Stimulated activated CD4-positive, alpha-beta T cell treated with anti-CD3 and anti-CD28 coated beads, TNF-alpha, amount 100 ng/mL, for 1 hour (primary cell): ENCODE results near the gene MBD6.
"Not testable (repeated sequence)": the region's sequence is repeated elsewhere in the genome, so short reads cannot be mapped to it uniquely, and the experiment has no call there.

ENCODE experiments used
- DNase-seq, 3 donors: peaks; one replicate each; pipeline ENCODE4 v3.0.0-alpha.2; 2020; ENCODE audit warnings: low read depth in 3 of 3, low spot score in 1 of 3

The MBD6 gene

DNA sequence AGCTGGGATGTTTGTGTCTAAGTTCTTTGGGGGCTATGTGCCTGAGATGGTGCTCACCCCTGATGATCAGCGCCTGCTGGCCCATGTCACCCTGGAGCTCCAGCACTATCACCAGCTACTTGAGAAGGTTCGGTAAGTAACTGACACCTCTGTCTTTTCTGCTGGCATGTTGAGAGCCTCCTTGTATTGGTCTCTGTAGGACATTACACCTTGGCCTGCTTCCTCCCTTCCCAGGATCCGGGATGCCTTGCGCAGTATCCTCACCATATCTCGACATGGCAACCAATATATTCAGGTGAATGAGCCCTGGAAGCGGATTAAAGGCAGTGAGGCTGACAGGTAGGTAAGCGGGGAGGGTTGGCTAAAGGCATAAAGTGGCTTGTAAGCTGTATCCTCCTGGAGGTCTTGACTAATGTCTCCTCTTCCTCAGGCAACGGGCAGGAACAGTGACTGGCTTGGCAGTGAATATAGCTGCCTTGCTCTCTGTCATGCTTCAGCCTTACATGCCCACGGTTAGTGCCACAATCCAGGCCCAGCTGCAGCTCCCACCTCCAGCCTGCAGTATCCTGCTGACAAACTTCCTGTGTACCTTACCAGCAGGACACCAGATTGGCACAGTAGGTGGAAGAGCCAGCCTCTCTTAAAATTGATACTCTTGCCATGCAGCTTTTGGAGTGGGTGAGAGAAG lies 7.8 kb upstream of the MBD6 start:
- DNase-seq = no peak

GRCh38 chr12:57515408-57515933 lies 7.2 kb upstream of the MBD6 start:
- DNase-seq = no peak

- DNase-seq = no peak
These were observed 6.6 kb upstream of the MBD6 start for GRCh38 chr12:57515934-57516541.

GRCh38 chr12:57516617-57517153 lies 5.9 kb upstream of the MBD6 start:
- no peak for DNase-seq

GRCh38 chr12:57517187-57517586 lies 5.4 kb upstream of the MBD6 start:
- no peak for DNase-seq

DNA sequence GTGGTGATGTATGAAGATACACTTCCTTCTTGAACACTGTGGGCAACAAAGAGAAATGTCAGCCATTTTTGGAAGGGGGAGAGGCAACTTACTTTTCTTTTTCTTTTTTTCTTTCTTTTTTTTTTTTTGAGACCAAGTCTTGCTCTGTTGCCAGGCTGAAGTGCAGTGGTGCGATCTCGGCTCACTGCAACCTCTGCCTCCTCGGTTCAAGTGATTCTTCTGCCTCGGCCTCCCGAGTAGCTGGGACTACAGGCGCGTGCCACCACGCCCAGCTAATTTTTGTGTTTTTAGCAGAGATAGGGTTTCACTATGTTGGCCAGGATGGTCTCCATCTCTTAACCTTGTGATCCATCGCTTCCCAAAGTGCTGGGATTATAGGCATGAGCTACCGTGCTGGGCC lies 4.9 kb upstream of the MBD6 start:
- DNase-seq = not testable (repeated sequence)

- no peak for DNase-seq
These were observed 4.3 kb upstream of the MBD6 start for GRCh38 chr12:57518176-57518919.

DNA sequence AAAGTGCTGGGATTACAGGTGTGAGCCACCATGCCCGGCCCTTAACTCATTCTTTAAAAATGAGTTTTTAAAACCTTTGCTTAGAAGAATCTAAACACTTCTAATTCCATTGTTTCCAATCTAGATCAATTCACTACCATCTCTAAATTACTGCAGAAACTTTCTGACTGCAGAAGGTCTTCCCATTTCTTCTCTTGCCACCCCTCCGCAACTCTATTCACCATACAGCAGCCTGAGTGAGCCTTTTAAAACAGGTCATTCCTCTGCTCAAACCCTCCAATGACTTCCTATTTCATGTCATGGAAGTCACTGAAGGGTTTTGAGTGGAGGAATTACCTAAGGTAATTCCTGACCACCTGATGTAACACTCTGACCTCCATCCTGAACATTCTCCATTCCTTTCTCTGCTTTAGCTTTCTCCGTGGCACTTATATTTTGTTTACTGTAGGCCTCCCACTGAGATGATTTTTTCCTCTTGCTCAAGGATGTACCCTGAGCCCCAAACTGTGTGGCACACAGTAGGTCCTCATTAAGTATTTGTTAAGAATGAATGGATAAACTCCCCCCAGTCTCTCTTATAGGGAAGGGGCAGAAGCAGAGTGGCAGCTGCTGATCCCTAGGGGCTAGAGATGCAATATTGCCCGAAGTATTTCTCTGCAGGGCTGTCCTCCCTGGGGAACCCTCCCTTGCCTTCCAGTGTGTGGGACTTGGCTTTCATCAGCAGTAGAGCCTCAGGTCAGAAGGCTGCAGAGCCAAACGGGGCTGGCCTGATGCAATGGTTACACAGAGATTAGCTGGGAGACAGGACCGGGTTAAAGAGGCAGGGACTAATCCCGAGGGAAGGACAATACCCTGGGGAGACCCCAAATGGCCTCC lies 3.5 kb upstream of the MBD6 start:
- DNase-seq = no peak

- DNase-seq = peak in 1 of 3 donors; percentile 28
These were observed 2.9 kb upstream of the MBD6 start for GRCh38 chr12:57519796-57520052.

DNA sequence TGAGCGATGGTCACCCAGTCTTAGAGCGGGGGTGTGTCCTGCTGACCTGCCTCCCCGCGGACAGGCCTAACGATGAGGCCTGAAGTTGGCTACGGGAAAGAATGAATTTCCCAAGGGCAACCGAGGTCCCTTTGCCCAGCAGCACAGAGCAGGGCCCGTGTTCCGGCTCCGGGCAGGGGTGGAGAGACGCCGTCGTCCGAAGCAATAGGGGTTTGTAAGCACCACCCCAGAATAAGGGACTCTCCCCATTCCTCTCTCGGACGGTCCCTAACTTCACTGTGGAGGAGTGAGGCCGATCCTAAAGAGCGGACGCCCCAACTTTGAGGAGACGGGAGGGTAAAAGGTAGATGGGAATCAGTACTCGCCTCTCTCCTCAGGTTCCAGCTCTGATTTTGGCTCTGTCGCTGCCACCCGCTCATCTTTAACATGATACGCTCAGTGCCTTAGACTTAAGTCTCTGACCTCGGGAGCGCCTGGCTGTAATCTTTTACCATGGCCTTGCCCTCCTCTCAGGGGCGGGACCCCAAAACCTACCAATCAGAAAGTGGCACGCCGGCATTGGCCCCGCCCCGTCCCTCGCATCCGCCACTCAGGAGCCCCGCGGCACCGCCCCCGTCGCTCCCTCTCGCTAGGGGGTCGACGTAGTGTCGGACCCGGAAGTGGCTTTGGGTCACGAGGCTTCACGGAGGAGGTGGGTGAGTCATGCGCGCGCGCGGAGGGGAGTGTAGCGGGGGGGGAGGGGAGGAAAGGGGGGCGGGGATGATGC lies 2.4 kb upstream of the MBD6 start, which contains the start of gene DDIT3:
Gene DDIT3, minus strand, starts transcription at position 462 of the 766 bp plus-strand sequence. CDS start 3,108 bp downstream, outside the sequence.
- peak; percentile 98 to 100 (median 100) for DNase-seq

- DNase-seq = no peak
These were observed 1.1 kb upstream of the MBD6 start for GRCh38 chr12:57521525-57522010.

DNA sequence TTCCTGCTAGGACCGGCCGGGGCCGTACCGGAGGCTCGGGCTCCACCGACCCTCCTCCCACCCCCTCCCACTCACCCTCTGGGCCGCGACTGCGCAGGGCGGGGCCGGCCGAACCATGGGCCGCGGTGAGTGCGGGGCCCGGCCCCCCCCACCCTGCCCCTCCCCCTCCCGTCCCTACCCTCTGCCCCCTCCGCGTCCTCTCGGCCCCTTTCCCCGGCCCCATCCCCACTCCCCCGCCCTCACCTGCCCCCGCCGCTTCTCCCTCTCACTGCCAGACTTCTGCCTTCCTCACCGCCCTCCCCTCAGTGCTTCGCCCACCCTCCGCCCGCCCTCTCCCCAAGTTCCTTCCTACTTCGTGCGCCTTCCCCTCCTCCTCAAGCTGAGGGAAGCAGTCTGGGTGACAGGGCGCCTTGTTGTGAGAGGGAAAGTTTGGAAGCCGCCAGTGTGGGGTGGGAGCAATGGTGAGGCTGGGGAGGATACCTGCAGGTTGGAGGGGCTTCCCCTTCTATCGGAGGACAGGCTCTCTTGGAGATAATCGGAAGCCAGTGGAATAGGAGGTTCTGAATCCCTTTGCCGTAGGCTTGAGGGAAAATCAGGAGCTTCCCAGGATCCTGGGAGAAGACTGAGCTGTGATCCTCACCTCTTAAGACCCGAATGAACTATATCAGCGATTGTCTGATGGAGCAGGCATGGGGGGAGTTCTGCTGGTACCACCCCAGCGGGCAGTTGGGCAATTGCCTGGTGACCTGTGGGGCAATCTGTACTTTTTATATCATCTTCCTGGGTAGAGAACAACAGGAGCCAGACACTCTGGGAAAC lies 472 bp downstream of the MBD6 start:
- peak in 1 of 3 donors; percentile 20 for DNase-seq

DNA sequence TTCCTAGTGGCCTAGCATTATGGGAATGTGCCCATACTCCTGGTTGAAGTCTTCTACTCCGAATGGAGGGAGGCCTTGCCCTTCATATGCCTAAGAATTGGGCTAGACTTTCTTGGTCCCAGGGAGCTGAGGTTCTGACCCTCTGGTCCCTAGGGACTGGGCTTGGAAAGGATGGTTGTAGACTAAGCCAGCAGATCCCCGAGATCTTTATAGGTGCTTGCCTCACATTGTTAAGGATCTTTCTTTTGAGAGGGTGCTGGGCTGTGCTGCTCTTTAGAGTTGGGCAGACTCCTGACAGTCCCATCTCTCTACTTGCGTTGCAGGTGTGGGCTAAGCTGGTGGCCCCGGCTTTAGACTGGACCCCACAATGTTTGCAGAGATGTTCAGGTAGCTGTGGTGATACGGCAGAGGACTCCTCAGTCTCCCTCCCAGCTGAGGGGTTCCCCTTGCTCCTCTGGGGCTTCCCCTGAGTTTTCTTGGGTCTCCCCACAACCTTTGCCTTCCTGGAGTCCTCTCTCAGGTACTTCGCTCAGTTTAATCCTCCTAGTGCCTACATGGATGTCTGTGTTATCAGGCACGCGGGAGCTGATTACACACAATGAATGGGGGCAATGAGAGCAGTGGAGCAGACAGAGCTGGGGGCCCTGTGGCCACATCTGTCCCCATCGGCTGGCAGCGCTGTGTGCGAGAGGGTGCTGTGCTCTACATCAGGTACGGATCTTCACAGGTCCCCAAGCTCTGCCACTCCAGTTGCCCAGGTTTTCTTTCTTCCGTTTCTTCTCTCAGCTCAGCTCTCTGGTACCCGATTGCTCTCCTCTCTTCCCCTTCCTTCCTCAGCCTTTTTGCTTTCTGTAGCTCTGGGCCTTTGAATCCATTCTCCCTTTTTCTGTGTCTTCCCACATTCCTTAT lies 1.3 kb downstream of the MBD6 start:
- no peak for DNase-seq

DNA sequence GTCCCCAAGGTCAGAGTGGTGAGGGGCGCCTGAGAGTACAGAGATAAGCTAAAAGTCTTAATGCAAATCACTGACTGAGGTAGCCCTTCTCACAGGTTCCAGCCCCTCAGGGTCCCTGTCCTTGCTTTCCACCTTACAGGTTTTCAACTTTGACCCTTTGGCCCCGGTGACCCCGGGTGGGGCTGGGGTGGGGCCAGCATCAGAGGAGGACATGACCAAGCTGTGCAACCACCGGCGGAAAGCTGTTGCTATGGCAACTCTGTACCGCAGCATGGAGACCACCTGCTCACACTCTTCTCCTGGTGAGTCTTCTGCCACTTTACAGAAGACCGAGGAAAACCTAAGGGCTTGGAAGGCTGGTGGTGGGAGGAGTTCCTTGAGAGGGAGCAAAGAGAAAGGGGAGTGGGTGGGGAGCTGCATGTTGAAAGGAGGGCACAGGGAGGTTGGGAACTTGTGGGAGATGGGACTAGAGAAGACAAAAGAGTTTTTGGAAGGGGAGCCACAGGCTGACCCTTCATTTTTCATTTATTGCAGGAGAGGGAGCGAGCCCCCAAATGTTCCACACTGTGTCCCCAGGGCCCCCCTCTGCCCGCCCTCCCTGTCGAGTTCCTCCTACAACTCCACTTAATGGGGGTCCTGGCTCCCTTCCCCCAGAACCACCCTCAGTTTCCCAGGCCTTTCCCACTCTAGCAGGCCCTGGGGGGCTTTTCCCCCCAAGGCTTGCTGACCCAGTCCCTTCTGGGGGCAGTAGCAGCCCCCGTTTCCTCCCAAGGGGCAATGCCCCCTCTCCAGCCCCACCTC lies 2.4 kb downstream of the MBD6 start:
- DNase-seq = no peak

- DNase-seq = no peak
These were observed 3.2 kb downstream of the MBD6 start for GRCh38 chr12:57525615-57526383.

GRCh38 chr12:57526477-57527126 lies 4.0 kb downstream of the MBD6 start:
- no peak for DNase-seq
